Activated T-cell treated with anti-CD3 and anti-CD28 coated beads, Interleukin-2, amount 50 U/mL, for 1 hour (primary cell): ENCODE data around the gene PSMC1.
"Not testable (repeated sequence)": the region's sequence is repeated elsewhere in the genome, so short reads cannot be mapped to it uniquely, and the experiment has no call there.

Source experiments
- DNase-seq: peaks from one replicate; pipeline ENCODE4 v3.0.0-alpha.2; 2020

The PSMC1 gene

GRCh38 chr14:90256354-90257131 lies at the start of gene PSMC1:
Gene PSMC1, plus strand, starts transcription at chr14:90256553. Its CDS starts 45 bp downstream, at chr14:90256598.
- peak; percentile 84 for DNase-seq

GRCh38 chr14:90213099-90213748 lies 43.1 kb upstream of the PSMC1 start:
- no peak for DNase-seq

- DNase-seq, result no peak
These were observed 27.9 kb upstream of the PSMC1 start for GRCh38 chr14:90228478-90228877.

DNA sequence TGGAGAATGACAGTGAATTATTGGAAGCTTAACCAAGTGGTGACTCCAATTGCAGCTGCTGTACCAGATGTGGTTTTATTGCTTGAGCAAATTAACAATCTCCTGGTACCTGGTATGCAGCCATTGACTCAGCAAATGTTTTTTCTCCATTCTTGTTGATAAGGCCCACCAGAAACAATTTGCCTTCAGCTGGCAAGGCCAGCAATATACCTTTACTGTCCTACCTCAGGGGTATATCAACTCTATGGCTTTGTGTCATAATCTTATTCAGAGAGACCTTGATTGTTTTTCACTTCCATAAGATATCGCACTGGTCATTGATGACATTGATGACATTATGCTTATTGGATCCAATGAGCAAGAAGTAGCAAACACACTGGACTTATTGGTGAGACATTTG lies 26.4 kb upstream of the PSMC1 start:
- DNase-seq, result not testable (repeated sequence)

- DNase-seq, result peak; percentile 67
These were observed 21.0 kb upstream of the PSMC1 start for GRCh38 chr14:90235179-90235976.

DNA sequence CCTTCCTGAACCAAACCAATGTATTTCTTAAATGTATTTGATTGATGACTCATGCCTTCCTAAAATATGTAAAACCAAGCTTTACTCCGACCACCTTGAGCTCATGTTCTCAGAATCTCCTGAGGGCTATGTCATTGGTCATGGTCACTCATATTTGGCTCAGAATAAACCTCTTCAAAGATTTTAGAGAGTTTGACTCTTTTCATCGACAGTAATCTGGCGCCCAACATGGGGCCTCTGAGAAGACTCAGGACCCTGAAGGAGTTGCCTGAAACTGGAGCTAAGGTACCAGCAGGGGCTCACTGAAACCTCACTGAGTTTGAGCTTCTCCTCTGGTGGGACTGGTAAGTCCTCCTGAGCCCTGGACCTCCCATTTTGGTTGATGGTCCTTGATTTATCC lies 17.2 kb upstream of the PSMC1 start:
- DNase-seq, result no peak

DNA sequence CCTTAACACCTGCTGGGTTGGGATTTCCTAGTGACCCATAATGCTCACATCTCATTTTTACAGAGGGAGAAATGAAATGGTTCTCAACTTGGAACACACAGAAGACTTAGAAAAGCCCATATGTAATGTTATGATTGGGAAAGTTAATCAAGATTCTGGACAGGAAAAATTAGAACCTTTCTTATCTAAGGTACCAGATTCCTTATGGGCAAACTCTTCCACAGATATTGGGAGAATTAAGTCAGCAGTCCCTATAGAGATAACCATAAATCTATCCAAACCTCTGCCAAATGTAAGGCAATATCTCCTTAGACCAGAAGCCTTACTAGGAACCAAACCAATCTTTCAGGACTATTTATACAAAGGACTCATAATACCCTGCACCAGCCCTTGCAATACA lies 13.9 kb upstream of the PSMC1 start:
- DNase-seq, result no peak

DNA sequence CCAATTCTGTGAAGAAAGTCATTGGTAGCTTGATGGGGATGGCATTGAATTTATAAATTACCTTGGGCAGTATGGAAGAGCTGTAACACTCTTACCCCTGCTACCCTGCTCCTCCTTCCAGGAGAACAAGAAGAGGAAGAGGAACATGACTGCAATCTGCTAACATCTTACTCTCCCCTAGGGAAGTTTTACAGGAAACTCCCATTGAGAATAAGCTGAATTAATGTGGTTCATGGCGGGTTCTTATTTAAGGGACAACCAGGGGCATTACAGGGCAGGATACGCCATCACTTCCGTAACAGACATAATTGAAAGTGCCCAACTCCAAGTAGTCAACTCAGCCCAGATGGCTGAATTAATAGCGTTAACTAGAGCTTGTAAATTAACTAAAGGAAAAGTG lies 9.4 kb upstream of the PSMC1 start:
- DNase-seq, result no peak

- not testable (repeated sequence) for DNase-seq
These were observed 8.9 kb upstream of the PSMC1 start for GRCh38 chr14:90247441-90247840.

DNA sequence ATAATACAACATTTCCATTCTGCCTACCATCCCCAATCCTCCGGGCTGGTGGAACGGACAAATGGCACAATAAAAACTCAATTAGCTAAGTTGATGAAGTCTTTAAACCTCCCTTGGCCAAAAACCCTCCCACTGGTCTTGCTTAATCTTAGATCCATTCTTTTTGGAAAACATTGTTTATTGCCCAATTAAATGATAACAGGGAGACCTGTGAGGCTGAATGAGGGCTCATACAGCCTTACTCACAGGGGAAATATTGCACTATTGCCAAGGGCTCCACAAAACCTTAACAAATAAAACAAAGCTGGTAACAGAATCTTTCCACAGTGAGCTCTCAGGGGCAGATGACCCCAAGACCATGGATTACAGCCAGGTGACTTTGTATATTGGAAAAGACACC lies 7.8 kb upstream of the PSMC1 start:
- no peak for DNase-seq

GRCh38 chr14:90253826-90254225 lies 2.5 kb upstream of the PSMC1 start:
- no peak for DNase-seq

DNA sequence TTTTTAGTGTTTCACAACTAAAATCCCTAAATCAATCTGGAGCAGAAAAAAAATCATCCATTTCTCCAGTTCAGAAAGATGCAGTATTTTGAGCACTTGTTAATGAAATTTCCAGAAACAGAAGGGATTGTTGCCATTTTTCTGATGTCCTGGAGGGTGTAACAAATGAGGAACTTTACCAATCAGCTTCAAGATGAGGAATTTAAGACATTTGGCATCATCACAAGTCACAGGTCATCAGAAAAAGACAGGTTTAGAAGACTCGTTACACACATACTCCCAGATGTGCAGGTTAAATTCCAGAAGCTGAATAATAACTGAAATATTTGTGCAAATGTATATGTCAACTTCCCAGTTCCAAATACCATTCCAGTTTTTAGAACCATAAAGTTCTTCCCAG lies 482 bp upstream of the PSMC1 start:
- DNase-seq, result no peak

GRCh38 chr14:90263748-90264449 lies 7.5 kb downstream of the PSMC1 start:
- no peak for DNase-seq

DNA sequence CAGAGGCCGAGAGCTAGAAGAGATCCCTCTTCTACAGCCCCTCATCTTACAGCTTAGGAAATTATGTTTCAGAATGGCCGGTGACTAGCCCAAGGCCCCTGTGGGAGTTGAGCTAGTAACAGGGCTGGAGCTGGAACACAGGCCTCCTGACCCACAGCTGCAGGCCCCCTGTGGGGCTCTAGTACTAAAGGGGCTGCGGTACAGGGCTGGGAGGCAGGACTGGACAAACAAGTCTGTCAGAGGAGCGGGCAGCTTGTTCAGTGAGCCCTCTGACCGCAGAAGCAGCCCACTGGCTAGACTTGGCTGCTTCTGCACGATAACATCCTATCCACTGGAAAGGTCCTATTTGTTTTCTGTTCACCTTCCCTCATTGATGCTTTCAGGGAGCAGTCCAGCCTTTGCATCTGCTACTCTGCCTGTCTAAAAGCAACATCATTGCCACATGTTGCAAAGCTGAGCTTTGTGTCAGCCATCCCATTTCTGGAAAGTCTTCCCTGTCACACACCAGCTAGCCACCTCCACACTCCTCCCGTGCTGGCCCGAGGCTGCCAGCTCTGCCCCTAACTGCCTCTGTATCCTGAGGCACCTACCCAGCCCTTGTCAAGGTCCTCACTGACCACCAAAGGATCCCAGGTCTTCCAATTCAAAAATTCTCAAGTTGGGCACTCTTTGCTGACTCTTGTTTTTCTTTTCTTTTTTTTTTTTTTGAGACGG lies 10.2 kb downstream of the PSMC1 start:
- no peak for DNase-seq

GRCh38 chr14:90268420-90268819 lies 12.1 kb downstream of the PSMC1 start:
- DNase-seq, result no peak

DNA sequence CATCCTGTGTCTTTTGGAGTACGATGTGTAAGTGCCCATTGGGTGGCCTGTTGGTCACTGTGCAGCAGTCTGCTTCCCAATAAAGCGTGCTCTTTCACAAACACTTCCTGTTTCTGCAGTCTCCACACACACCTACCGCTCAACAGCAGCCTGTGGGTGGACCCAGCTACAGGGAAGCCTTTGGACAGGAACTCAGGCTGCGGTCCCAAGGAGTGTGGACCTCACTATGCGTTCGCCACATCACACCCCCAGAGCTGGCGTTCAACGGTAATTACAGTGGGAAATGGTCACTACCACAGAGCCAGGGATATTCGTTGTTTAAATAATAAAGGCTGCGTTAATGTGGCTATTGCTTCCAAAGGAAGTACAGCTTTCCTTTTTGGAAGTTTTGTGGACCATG lies 16.2 kb downstream of the PSMC1 start:
- no peak for DNase-seq

GRCh38 chr14:90273532-90273931 lies 17.2 kb downstream of the PSMC1 start:
- no peak for DNase-seq

GRCh38 chr14:90274019-90274418 lies 17.7 kb downstream of the PSMC1 start:
- DNase-seq, result no peak

GRCh38 chr14:90274808-90275457 lies 18.6 kb downstream of the PSMC1 start:
- DNase-seq, result no peak

DNA sequence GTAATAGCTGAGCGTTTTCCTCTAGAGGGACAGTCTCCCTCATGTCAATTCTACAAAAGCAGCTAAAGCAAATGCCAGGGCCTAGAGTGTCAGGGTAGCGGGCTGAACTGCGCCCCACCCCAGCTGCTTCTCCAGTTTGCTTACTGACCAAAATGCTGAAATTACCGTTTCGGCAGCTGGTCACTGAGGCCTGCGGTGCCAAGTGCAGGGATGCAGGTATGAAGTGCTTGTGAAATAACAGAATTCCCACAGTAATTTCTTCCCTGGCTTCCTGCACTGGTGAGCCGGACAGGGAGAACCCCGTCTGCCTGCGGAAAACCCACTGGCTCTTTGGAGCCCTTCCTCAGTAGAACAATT lies 19.1 kb downstream of the PSMC1 start:
- DNase-seq, result no peak

DNA sequence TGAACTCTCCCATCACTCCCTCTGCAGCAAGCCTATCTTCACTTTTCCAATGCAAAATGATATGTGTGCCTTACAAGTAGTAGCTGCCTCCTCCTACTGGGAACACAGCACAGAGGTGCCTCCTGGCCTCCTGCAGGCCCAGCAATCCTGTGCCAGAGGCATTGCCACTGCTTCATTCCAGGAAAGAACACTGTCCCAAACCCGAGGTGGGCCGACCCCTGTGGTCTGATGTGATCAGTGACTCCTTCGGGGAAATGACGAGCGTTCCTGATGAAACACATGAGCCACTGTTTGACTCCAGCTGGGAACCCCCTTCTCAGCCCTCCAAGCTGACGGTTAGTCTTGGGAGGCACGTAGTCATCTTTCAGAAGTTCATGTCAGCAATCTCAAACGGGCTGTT lies 19.5 kb downstream of the PSMC1 start:
- no peak for DNase-seq
